NB4 (cell line): Measurements from ENCODE around the gene FIP1L1.

Experiments used
- CTCF ChIP-seq: IDR thresholded peaks from one replicate; pipeline ENCODE4 v1.5.1; 2012; ENCODE audit warnings: low read depth, low read length
- MAX ChIP-seq: IDR thresholded peaks from 2 replicates; pipeline ENCODE4 v1.6.1; 2011; ENCODE audit warnings: low read depth, low read length
- POLR2A ChIP-seq: IDR thresholded peaks from 2 replicates; pipeline ENCODE4 v1.6.1; 2011; ENCODE audit warnings: mild to moderate bottlenecking; ENCODE audit not compliant: insufficient read length; ENCODE audit errors: extremely low read depth

GRCh38 chr4:53348046-53348445 lies 29.4 kb upstream of the FIP1L1 start:
- TF ChIP-seq CTCF (no peak), POLR2A (no peak), MAX (no peak)
